Measurements from ENCODE around the gene RELL1.
"Not testable (repeated sequence)": the region's sequence is repeated elsewhere in the genome, so short reads cannot be mapped to it uniquely, and the experiment has no call there.

RELL1 gene

GRCh38 chr4:37678624-37679023, 7.6 kb downstream of the RELL1 start:
- no peak for TF ChIP-seq CTCF (IDR thresholded peaks at IDR 0.05; ENCODE audit: low read depth, low read length, missing control alignments)
- DNase-seq (ENCODE audit: low read depth), result no peak
- H3K4me3 ChIP-seq (ENCODE audit: low read depth, low read length), result no peak overlapping the region

GRCh38 chr4:37675587-37676290, 10.4 kb downstream of the RELL1 start:
- H3K4me3 ChIP-seq (ENCODE audit: low read depth, low read length), result no peak overlapping the region
- TF ChIP-seq CTCF (IDR thresholded peaks at IDR 0.05; ENCODE audit: low read depth, low read length, missing control alignments), result no peak
- peak; percentile 80 for DNase-seq (ENCODE audit: low read depth)

- no peak for TF ChIP-seq CTCF (IDR thresholded peaks at IDR 0.05; ENCODE audit: low read depth, low read length, missing control alignments)
- H3K4me3 ChIP-seq (ENCODE audit: low read depth, low read length), result no peak overlapping the region
- DNase-seq (ENCODE audit: low read depth), result no peak
These were observed 11.7 kb downstream of the RELL1 start for GRCh38 chr4:37674439-37674838.

GRCh38 chr4:37673538-37674192, 12.5 kb downstream of the RELL1 start:
- no peak for TF ChIP-seq CTCF (IDR thresholded peaks at IDR 0.05; ENCODE audit: low read depth, low read length, missing control alignments)
- DNase-seq (ENCODE audit: low read depth), result no peak
- H3K4me3 ChIP-seq (ENCODE audit: low read depth, low read length), result no peak overlapping the region

GRCh38 chr4:37671072-37671471, 15.1 kb downstream of the RELL1 start:
- DNase-seq (ENCODE audit: low read depth), result no peak
- no peak for TF ChIP-seq CTCF (IDR thresholded peaks at IDR 0.05; ENCODE audit: low read depth, low read length, missing control alignments)
- H3K4me3 ChIP-seq (ENCODE audit: low read depth, low read length), result no peak overlapping the region

- no peak for TF ChIP-seq CTCF (IDR thresholded peaks at IDR 0.05; ENCODE audit: low read depth, low read length, missing control alignments)
- DNase-seq (ENCODE audit: low read depth), result no peak
- H3K4me3 ChIP-seq (ENCODE audit: low read depth, low read length), result no peak overlapping the region
These were observed 15.9 kb downstream of the RELL1 start for GRCh38 chr4:37670249-37670648.

- not testable (repeated sequence) for DNase-seq (ENCODE audit: low read depth); H3K4me3 ChIP-seq (ENCODE audit: low read depth, low read length)
These were observed 17.1 kb downstream of the RELL1 start for GRCh38 chr4:37669124-37669523.

All from GM12864 (cell line).